SK-N-SH treated with all-trans-retinoic acid at 6 μM for 48 hours (cell line): ENCODE data around the gene CUBN.
"Not testable (repeated sequence)": the region's sequence is repeated elsewhere in the genome, so short reads cannot be mapped to it uniquely, and the experiment has no call there.

Experiments used
- ATAC-seq: fragments of 200-7000 bp; cut with Tn5 transposase; 3 replicates; pipeline ENCODE4 v1.9.1; 2020; ENCODE audit warnings: mild to moderate bottlenecking, moderate library complexity
- BACH2 ChIP-seq: fragments of 250-450 bp; sonication (Bioruptor Pico); IDR thresholded peaks from 2 replicates; pipeline ENCODE4 v1.9.0; 2021; ENCODE audit warnings: mild to moderate bottlenecking, borderline replicate concordance
- CREB5 ChIP-seq: fragments of 250-450 bp; sonication (Bioruptor Pico); IDR thresholded peaks from 2 replicates; pipeline ENCODE4 v1.5.1; 2020; ENCODE audit warnings: low read depth, mild to moderate bottlenecking, moderate library complexity
- ESRRG ChIP-seq: fragments of 250-450 bp; sonication (Bioruptor Pico); IDR thresholded peaks from 2 replicates; pipeline ENCODE4 v1.6.1; 2021; ENCODE audit warnings: mild to moderate bottlenecking
- ISL1 ChIP-seq: fragments of 250-450 bp; sonication (Bioruptor Pico); IDR thresholded peaks from 2 replicates; pipeline ENCODE4 v2.1.2; 2022; ENCODE audit warnings: mild to moderate bottlenecking, moderate library complexity
- PPARA ChIP-seq: fragments of 250-450 bp; sonication (Bioruptor Pico); IDR thresholded peaks from 2 replicates; pipeline ENCODE4 v1.5.0; 2020; ENCODE audit warnings: mild to moderate bottlenecking, borderline replicate concordance
- SNAI2 ChIP-seq: fragments of 250-450 bp; sonication (Bioruptor Pico); IDR thresholded peaks from 2 replicates; pipeline ENCODE4 v1.5.0; 2020; ENCODE audit warnings: mild to moderate bottlenecking, moderate library complexity
- TCF4 ChIP-seq: fragments of 250-450 bp; sonication (Bioruptor Pico); IDR thresholded peaks from 2 replicates; pipeline ENCODE4 v1.8.0; 2021; ENCODE audit warnings: mild to moderate bottlenecking, moderate library complexity, borderline replicate concordance
- TOX ChIP-seq: fragments of 250-450 bp; sonication (Bioruptor Pico); IDR thresholded peaks from 2 replicates; pipeline ENCODE4 v1.8.0; 2021; ENCODE audit warnings: mild to moderate bottlenecking, moderate library complexity, borderline replicate concordance
- TSHZ2 ChIP-seq: fragments of 250-450 bp; sonication (Bioruptor Pico); IDR thresholded peaks from 2 replicates; pipeline ENCODE4 v1.5.0; 2020; ENCODE audit warnings: mild to moderate bottlenecking, moderate library complexity
- ZC3H10 ChIP-seq: fragments of 250-450 bp; sonication (Bioruptor Pico); IDR thresholded peaks from 2 replicates; pipeline ENCODE4 v1.5.1; 2021; ENCODE audit warnings: mild to moderate bottlenecking, moderate library complexity
- ZFP3 ChIP-seq: fragments of 250-450 bp; sonication (Bioruptor Pico); IDR thresholded peaks from 2 replicates; pipeline ENCODE4 v1.5.0; 2020; ENCODE audit warnings: mild to moderate bottlenecking, moderate library complexity
- ZNF8 ChIP-seq: fragments of 450-650 bp; formaldehyde crosslinking; IDR thresholded peaks from 2 replicates; pipeline ENCODE4 v1.5.0; 2020; ENCODE audit warnings: mild to moderate bottlenecking, moderate library complexity

The CUBN gene

GRCh38 chr10:17021656-17022465, 107.8 kb downstream of the CUBN start:
- no peak for ATAC-seq
- TF ChIP-seq CREB5 (CRISPR knock-in tag) (no peak), TOX (CRISPR knock-in tag) (no peak), PPARA (CRISPR knock-in tag) (no peak), TSHZ2 (no peak), ESRRG (CRISPR knock-in tag) (no peak), ZNF8 (CRISPR knock-in tag) (no peak)

GRCh38 chr10:17019696-17020095, 109.9 kb downstream of the CUBN start:
- TF ChIP-seq ZC3H10 (CRISPR knock-in tag) (no peak), ZFP3 (CRISPR knock-in tag) (no peak), ESRRG (CRISPR knock-in tag) (no peak)
- ATAC-seq, result no peak

- not testable (repeated sequence) for ATAC-seq
These were observed 116.3 kb downstream of the CUBN start for GRCh38 chr10:17013131-17013983.

GRCh38 chr10:17012731-17013130, 116.9 kb downstream of the CUBN start:
- not testable (repeated sequence) for ATAC-seq

GRCh38 chr10:17010363-17011145, 119.1 kb downstream of the CUBN start:
- TF ChIP-seq PPARA (CRISPR knock-in tag) (no peak), TSHZ2 (no peak), BACH2 (no peak)
- TF ChIP-seq, all 23 proteins: peak for 0
- ATAC-seq, result no peak

GRCh38 chr10:17009212-17009700, 120.4 kb downstream of the CUBN start:
- TF ChIP-seq TCF4 (CRISPR knock-in tag) (no peak), SNAI2 (CRISPR knock-in tag) (no peak), ISL1 (CRISPR knock-in tag) (peak; percentile 34; the same call in 1 of the 2 replicates), ZFP3 (CRISPR knock-in tag) (peak; percentile 51; the same call in 1 of the 2 replicates), ZC3H10 (CRISPR knock-in tag) (no peak)

More at GRCh38 chr10:17009212-17009700, 120.4 kb downstream of the CUBN start:
- ATAC-seq, result peak; percentile 82
